ENCODE data around the gene NOSTRIN. TPM values are rescaled to one million over a fixed set of nuclear protein-coding genes. Genes with fewer than 3 reads are reported as not detected.

The NOSTRIN gene
- total and polyA plus RNA-seq, 2 of the 8 experiments (the other 6 are each of a cell fraction or from before 2014, with no cell fraction given), result not detected

DNA sequence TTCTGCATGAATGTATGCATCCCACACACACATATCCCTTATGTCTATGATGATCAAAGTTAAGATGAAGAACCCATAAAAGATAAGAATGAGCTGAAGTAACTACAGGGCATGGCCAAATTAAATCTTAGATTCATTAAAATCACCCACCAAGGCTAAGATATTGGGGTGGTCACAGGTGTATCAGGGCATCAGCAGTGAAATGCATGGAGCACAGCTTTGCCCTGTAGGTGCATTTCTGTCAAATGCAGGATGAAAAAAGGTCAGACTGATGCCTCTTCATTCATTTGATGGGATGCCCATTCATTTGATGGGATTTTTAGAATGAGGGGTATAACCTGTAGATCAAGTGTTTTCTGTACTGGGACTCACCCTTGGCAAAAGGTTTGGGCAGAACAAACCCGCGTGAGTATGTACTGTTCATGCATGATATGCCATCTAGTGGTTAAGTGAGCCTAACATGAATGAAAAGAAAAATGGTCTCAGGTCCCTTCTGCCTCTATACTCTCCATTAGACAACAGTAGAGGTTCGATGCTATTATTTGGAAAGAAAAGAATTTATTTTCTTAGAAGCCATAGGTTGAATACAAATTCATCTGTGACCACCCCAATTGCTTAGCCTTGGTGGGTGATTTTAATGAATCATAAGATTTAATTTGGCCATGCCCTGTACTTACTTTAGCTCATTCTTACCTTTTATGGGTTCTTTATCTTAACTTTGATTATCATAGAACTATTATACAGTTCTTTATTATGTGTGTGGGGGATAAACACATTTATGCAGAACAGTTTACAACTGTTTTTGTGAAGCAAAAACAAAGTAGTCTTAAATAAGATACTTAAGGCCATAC, 43.2 kb upstream of the NOSTRIN start:
- no peak overlapping the region for H2BK120ac ChIP-seq (replicated peaks; ENCODE audit: low read depth, low read length)
- H3K36me3 ChIP-seq (ENCODE audit: control insufficient read depth in 2 of 4, insufficient read depth in 4 of 4, low read length in 3 of 4), result no peaks in the 10 kb centered on the region
- no peaks in the 10 kb centered on the region for H4K20me1 ChIP-seq (replicated peaks in 1 of 2; ENCODE audit: control insufficient read depth in 1 of 2, insufficient read depth in 2 of 2, low read length in 2 of 2)
- H3K4me2 ChIP-seq (ENCODE audit: insufficient read depth in 1 of 2, low read depth in 2 of 2, low read length in 2 of 2), result no peak overlapping the region
- ChIA-PET POLR2A (ENCODE audit: partially characterized antibody) (no interaction called here), CTCF (ENCODE audit: partially characterized antibody) (interaction anchor here (0.6 to 3.6 kb wide), 17 partner anchors 10 to 660 kb away, joined by 3 to 22 read pairs (median 4); no protein-coding TSS in a partner anchor)
- H3K14ac ChIP-seq (ENCODE audit: insufficient read length), result no peak overlapping the region
- H3K56ac ChIP-seq (replicated peaks; ENCODE audit: insufficient read length, low read depth, low read length), result no peak overlapping the region
- no peaks in the 10 kb centered on the region; a peak in 1 of 7 replicates for H3K4me1 ChIP-seq (replicated peaks in 1 of 4; ENCODE audit: control insufficient read depth in 3 of 4, insufficient read depth in 4 of 4, low read length in 3 of 4)
- no peak overlapping the region for H4K91ac ChIP-seq (replicated peaks; ENCODE audit: insufficient read length, low read length)
- H3K79me1 ChIP-seq (ENCODE audit: low read depth, low read length), result no peaks in the 10 kb centered on the region
- H2BK12ac ChIP-seq (ENCODE audit: low read depth, low read length), result no peak overlapping the region
- no peak overlapping the region for H3K18ac ChIP-seq (ENCODE audit: extremely low read depth, low read length)
- H3K4ac ChIP-seq (replicated peaks; ENCODE audit: insufficient read length, low read depth, low read length), result no peak overlapping the region
- H3K23ac ChIP-seq (ENCODE audit: insufficient read length), result no peak overlapping the region
- no peak overlapping the region for H2BK15ac ChIP-seq (ENCODE audit: low read length)
- H2BK5ac ChIP-seq (ENCODE audit: low read depth, low read length), result no peak overlapping the region
- H2AK5ac ChIP-seq (ENCODE audit: low read depth, low read length), result no peak overlapping the region
- no peaks in the 10 kb centered on the region for H3K23me2 ChIP-seq (ENCODE audit: low read depth, low read length)
- H3K4me3 ChIP-seq (ENCODE audit: extremely low read depth in 1 of 4, insufficient read depth in 2 of 4, low read depth in 3 of 4, low read length in 4 of 4), result no peak overlapping the region
- no peak overlapping the region for H2AFZ ChIP-seq (ENCODE audit: low read length)
- FAIRE-seq (peak; percentile 66), DNase-seq (ENCODE audit: low read depth in 1 of 2, low spot score in 2 of 2) (no peak)
- no peaks in the 10 kb centered on the region for H3K79me2 ChIP-seq (ENCODE audit: control insufficient read depth in 1 of 2, insufficient read depth in 2 of 2, low read length in 2 of 2)
- H4K5ac ChIP-seq (ENCODE audit: insufficient read length, low read depth, low read length), result no peak overlapping the region
- H3K9ac ChIP-seq (replicated peaks in 1 of 4; ENCODE audit: extremely low read depth in 1 of 4, low read depth in 3 of 4, low read length in 3 of 4), result no peak overlapping the region
- WGBS, 2 experiments (ENCODE audit: extremely low coverage in 1 of 2, insufficient coverage in 1 of 2, insufficient read length in 1 of 2, insufficient replicate concordance in 2 of 2, low coverage in 1 of 2, low lambda C conversion rate in 2 of 2, missing lambda C conversion rate in 1 of 2), result 72% methylated on average over 3 of the region's 3 CpGs; no CpG with 5 or more reads in 1 of the 2 experiments
- no peak overlapping the region for H4K8ac ChIP-seq (ENCODE audit: extremely low read depth, insufficient read depth, low read length)
- H3K27ac ChIP-seq (ENCODE audit: low read depth, low read length), result no peak overlapping the region
- H3K27me3 ChIP-seq (replicated peaks in 1 of 4; ENCODE audit: control insufficient read depth in 3 of 4, extremely low read depth in 1 of 4, insufficient read depth in 3 of 4, low read length in 3 of 4), result no peaks in the 10 kb centered on the region; a peak in 1 of 7 replicates
- no peaks in the 10 kb centered on the region for H3K9me3 ChIP-seq (ENCODE audit: insufficient read depth in 2 of 2, low read depth in 1 of 2, low read length in 1 of 2)
- no peak overlapping the region for H2BK20ac ChIP-seq (ENCODE audit: low read length)
- no peak for TF ChIP-seq CHD1 (IDR thresholded peaks at IDR 0.05; ENCODE audit: low read depth, low read length)
- no peak for TF ChIP-seq TAF7 (optimal IDR thresholded peaks at IDR 0.05; ENCODE audit: borderline replicate concordance, low read depth, low read length)
- TF ChIP-seq BRCA1 (IDR thresholded peaks at IDR 0.05; ENCODE audit: low read depth, low read length), result no peak
- TF ChIP-seq CTCF (IDR thresholded peaks at IDR 0.05; ENCODE audit: control extremely low read depth in 1 of 3, insufficient read depth in 1 of 3, low read depth in 1 of 3, low read length in 3 of 3), result peak in 2 of 3 experiments; percentile 43 to 58; a peak in 3 of 4 replicates
- TF ChIP-seq, protein P1, sequence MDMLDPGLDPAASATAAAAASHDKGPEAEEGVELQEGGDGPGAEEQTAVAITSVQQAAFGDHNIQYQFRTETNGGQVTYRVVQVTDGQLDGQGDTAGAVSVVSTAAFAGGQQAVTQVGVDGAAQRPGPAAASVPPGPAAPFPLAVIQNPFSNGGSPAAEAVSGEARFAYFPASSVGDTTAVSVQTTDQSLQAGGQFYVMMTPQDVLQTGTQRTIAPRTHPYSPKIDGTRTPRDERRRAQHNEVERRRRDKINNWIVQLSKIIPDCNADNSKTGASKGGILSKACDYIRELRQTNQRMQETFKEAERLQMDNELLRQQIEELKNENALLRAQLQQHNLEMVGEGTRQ (IDR thresholded peaks at IDR 0.05; ENCODE audit: low read length), result no peak
- no peak for TF ChIP-seq EP300 (IDR thresholded peaks at IDR 0.05; ENCODE audit: borderline replicate concordance in 1 of 2, low read depth in 2 of 2, low read length in 2 of 2)
- TF ChIP-seq RAD21 (IDR thresholded peaks at IDR 0.05 in 1 of 2, conservative IDR thresholded peaks at IDR 0.05 in 1 of 2; ENCODE audit: low read depth in 2 of 2, low read length in 2 of 2), result peak; percentile 79

All from H1 (cell line).